AG09319 (cell line): Measurements from ENCODE around the gene PDZD8.
"Not testable (repeated sequence)": the region's sequence is repeated elsewhere in the genome, so short reads cannot be mapped to it uniquely, and the experiment has no call there.

ENCODE experiments used
- DNase-seq: peaks from one replicate; pipeline ENCODE4 v3.0.0-alpha.2; 2010; ENCODE audit warnings: low read depth; ENCODE audit errors: extremely low read depth
- CTCF ChIP-seq: IDR thresholded peaks from 2 replicates; pipeline ENCODE4 v1.5.1; 2011; ENCODE audit warnings: low read depth, mild to moderate bottlenecking, inconsistent platforms, low read length, moderate library complexity

Gene PDZD8

GRCh38 chr10:117318909-117319308 is 56.3 kb downstream of the PDZD8 start:
- DNase-seq = no peak
- peak; percentile 43 for TF ChIP-seq CTCF

- no peak for DNase-seq
- no peak for TF ChIP-seq CTCF
Observed at GRCh38 chr10:117316701-117317100, 58.5 kb downstream of the PDZD8 start.

GRCh38 chr10:117313641-117314040 is 61.6 kb downstream of the PDZD8 start:
- no peak for DNase-seq
- TF ChIP-seq CTCF = no peak

GRCh38 chr10:117312430-117312829 is 62.8 kb downstream of the PDZD8 start:
- DNase-seq = no peak

GRCh38 chr10:117311261-117311660 is 64.0 kb downstream of the PDZD8 start:
- TF ChIP-seq CTCF = no peak
- DNase-seq = no peak

More at GRCh38 chr10:117312430-117312829, 62.8 kb downstream of the PDZD8 start:
- no peak for TF ChIP-seq CTCF

- DNase-seq = no peak
- no peak for TF ChIP-seq CTCF
Observed at GRCh38 chr10:117306674-117307073, 68.6 kb downstream of the PDZD8 start.

GRCh38 chr10:117303451-117303850 is 71.8 kb downstream of the PDZD8 start:
- not testable (repeated sequence) for DNase-seq

GRCh38 chr10:117300671-117301070 is 74.6 kb downstream of the PDZD8 start:
- no peak for DNase-seq
- TF ChIP-seq CTCF = no peak
